ENCODE data around the gene TOPORS. TPM values are rescaled to one million over a fixed set of nuclear protein-coding genes. Genes with fewer than 3 reads are reported as not detected.

TOPORS gene
- total RNA-seq, 1 experiment from 2014 or later: 26.1 TPM

- POLR2A ChIA-PET: no interaction called here
- H3K27me3 Mint-ChIP-seq (ENCODE audit: low read depth): no peaks in the 10 kb centered on the region
- TF ChIP-seq GRHL2 (CRISPR knock-in tag; IDR thresholded peaks at IDR 0.05; ENCODE audit: insufficient replicate concordance, severe bottlenecking) (no peak), CREB1 (CRISPR knock-in tag; IDR thresholded peaks at IDR 0.05) (no peak), NFYB (CRISPR knock-in tag; conservative IDR thresholded peaks at IDR 0.05; ENCODE audit: low read depth) (no peak), ZNF396 (CRISPR knock-in tag; IDR thresholded peaks at IDR 0.05; ENCODE audit: borderline replicate concordance) (no peak), GTF2I (CRISPR knock-in tag; conservative IDR thresholded peaks at IDR 0.05) (no peak), ESRRA (CRISPR knock-in tag; IDR thresholded peaks at IDR 0.05; ENCODE audit: borderline replicate concordance) (no peak), OVOL2 (CRISPR knock-in tag; IDR thresholded peaks at IDR 0.05; ENCODE audit: borderline replicate concordance) (no peak), PREB (CRISPR knock-in tag; IDR thresholded peaks at IDR 0.05; ENCODE audit: borderline replicate concordance) (no peak), ELF4 (CRISPR knock-in tag; IDR thresholded peaks at IDR 0.05; ENCODE audit: low read depth) (no peak), TP53 (CRISPR knock-in tag; IDR thresholded peaks at IDR 0.05) (no peak), ZNF512 (CRISPR knock-in tag; IDR thresholded peaks at IDR 0.05; ENCODE audit: borderline replicate concordance) (no peak), JAZF1 (CRISPR knock-in tag; IDR thresholded peaks at IDR 0.05) (no peak), CREM (CRISPR knock-in tag; IDR thresholded peaks at IDR 0.05) (no peak), FOXP4 (CRISPR knock-in tag; IDR thresholded peaks at IDR 0.05) (no peak)
- TF ChIP-seq, protein P1, sequence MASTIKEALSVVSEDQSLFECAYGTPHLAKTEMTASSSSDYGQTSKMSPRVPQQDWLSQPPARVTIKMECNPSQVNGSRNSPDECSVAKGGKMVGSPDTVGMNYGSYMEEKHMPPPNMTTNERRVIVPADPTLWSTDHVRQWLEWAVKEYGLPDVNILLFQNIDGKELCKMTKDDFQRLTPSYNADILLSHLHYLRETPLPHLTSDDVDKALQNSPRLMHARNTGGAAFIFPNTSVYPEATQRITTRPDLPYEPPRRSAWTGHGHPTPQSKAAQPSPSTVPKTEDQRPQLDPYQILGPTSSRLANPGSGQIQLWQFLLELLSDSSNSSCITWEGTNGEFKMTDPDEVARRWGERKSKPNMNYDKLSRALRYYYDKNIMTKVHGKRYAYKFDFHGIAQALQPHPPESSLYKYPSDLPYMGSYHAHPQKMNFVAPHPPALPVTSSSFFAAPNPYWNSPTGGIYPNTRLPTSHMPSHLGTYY (CRISPR knock-in tag; IDR thresholded peaks at IDR 0.05): no peak
- TF ChIP-seq, protein P2, sequence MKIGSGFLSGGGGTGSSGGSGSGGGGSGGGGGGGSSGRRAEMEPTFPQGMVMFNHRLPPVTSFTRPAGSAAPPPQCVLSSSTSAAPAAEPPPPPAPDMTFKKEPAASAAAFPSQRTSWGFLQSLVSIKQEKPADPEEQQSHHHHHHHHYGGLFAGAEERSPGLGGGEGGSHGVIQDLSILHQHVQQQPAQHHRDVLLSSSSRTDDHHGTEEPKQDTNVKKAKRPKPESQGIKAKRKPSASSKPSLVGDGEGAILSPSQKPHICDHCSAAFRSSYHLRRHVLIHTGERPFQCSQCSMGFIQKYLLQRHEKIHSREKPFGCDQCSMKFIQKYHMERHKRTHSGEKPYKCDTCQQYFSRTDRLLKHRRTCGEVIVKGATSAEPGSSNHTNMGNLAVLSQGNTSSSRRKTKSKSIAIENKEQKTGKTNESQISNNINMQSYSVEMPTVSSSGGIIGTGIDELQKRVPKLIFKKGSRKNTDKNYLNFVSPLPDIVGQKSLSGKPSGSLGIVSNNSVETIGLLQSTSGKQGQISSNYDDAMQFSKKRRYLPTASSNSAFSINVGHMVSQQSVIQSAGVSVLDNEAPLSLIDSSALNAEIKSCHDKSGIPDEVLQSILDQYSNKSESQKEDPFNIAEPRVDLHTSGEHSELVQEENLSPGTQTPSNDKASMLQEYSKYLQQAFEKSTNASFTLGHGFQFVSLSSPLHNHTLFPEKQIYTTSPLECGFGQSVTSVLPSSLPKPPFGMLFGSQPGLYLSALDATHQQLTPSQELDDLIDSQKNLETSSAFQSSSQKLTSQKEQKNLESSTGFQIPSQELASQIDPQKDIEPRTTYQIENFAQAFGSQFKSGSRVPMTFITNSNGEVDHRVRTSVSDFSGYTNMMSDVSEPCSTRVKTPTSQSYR (CRISPR knock-in tag; IDR thresholded peaks at IDR 0.05): no peak
- TF ChIP-seq, protein P3, sequence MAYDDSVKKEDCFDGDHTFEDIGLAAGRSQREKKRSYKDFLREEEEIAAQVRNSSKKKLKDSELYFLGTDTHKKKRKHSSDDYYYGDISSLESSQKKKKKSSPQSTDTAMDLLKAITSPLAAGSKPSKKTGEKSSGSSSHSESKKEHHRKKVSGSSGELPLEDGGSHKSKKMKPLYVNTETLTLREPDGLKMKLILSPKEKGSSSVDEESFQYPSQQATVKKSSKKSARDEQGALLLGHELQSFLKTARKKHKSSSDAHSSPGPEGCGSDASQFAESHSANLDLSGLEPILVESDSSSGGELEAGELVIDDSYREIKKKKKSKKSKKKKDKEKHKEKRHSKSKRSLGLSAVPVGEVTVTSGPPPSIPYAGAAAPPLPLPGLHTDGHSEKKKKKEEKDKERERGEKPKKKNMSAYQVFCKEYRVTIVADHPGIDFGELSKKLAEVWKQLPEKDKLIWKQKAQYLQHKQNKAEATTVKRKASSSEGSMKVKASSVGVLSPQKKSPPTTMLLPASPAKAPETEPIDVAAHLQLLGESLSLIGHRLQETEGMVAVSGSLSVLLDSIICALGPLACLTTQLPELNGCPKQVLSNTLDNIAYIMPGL (CRISPR knock-in tag; IDR thresholded peaks at IDR 0.05): no peak
- TF ChIP-seq, protein P4, sequence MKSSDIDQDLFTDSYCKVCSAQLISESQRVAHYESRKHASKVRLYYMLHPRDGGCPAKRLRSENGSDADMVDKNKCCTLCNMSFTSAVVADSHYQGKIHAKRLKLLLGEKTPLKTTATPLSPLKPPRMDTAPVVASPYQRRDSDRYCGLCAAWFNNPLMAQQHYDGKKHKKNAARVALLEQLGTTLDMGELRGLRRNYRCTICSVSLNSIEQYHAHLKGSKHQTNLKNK (CRISPR knock-in tag; IDR thresholded peaks at IDR 0.05): no peak
- TF ChIP-seq, protein P5, sequence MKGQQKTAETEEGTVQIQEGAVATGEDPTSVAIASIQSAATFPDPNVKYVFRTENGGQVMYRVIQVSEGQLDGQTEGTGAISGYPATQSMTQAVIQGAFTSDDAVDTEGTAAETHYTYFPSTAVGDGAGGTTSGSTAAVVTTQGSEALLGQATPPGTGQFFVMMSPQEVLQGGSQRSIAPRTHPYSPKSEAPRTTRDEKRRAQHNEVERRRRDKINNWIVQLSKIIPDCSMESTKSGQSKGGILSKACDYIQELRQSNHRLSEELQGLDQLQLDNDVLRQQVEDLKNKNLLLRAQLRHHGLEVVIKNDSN (CRISPR knock-in tag; IDR thresholded peaks at IDR 0.05): no peak
- TF ChIP-seq, protein P6, sequence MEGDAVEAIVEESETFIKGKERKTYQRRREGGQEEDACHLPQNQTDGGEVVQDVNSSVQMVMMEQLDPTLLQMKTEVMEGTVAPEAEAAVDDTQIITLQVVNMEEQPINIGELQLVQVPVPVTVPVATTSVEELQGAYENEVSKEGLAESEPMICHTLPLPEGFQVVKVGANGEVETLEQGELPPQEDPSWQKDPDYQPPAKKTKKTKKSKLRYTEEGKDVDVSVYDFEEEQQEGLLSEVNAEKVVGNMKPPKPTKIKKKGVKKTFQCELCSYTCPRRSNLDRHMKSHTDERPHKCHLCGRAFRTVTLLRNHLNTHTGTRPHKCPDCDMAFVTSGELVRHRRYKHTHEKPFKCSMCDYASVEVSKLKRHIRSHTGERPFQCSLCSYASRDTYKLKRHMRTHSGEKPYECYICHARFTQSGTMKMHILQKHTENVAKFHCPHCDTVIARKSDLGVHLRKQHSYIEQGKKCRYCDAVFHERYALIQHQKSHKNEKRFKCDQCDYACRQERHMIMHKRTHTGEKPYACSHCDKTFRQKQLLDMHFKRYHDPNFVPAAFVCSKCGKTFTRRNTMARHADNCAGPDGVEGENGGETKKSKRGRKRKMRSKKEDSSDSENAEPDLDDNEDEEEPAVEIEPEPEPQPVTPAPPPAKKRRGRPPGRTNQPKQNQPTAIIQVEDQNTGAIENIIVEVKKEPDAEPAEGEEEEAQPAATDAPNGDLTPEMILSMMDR (IDR thresholded peaks at IDR 0.05): no peak
- CTCF ChIA-PET: interaction anchor here (0.6 to 1.7 kb wide), 4 partner anchors 14 to 180 kb away, joined by 3 to 4 read pairs (median 3); partner anchors contain the start of gene RIGI
- DNase-seq (ENCODE audit: low spot score): no peak
- H3K4me1 Mint-ChIP-seq: peaks cover 3% of the 10 kb centered on the region
- H3K36me3 Mint-ChIP-seq: no peaks in the 10 kb centered on the region
- no peaks in the 10 kb centered on the region for H3K9me3 Mint-ChIP-seq
- H3K4me3 Mint-ChIP-seq: no peak overlapping the region
- no peak for ATAC-seq
- H3K27ac Mint-ChIP-seq: no peak overlapping the region
Measured at GRCh38 chr9:32558408-32558934, 6.1 kb upstream of the TOPORS start.

Data from WTC11 (cell line).